Dermis blood vessel endothelial cell (primary cell): ENCODE results near the gene EFHC1. TPM values are rescaled to one million over a fixed set of nuclear protein-coding genes. Genes with fewer than 3 reads are reported as not detected.
"Not testable (repeated sequence)": the region's sequence is repeated elsewhere in the genome, so short reads cannot be mapped to it uniquely, and the experiment has no call there.

Experiments
- DNase-seq: peaks from one replicate; pipeline ENCODE4 v3.0.0; 2010
- total RNA-seq: library from RNA; depleted of rRNA; stranded (reverse); fragments of >200 nt; gene quantifications from 2 replicates; pipeline ENCODE4 v1.2.3, GENCODE V29; 2014

The EFHC1 gene
- total RNA-seq, 1 donor from 2014 or later = 9.9 TPM

- peak; percentile 84 for DNase-seq
These were observed 20.4 kb upstream of the EFHC1 start for GRCh38 chr6:52399511-52400312.

GRCh38 chr6:52400313-52401041 is 19.7 kb upstream of the EFHC1 start:
- no peak for DNase-seq

GRCh38 chr6:52403086-52403485 is 17.1 kb upstream of the EFHC1 start:
- DNase-seq = no peak

- DNase-seq = no peak
These were observed 16.5 kb upstream of the EFHC1 start for GRCh38 chr6:52403627-52404026.

GRCh38 chr6:52405243-52405642 is 14.9 kb upstream of the EFHC1 start:
- no peak for DNase-seq

GRCh38 chr6:52407467-52407866 is 12.7 kb upstream of the EFHC1 start:
- peak; percentile 85 for DNase-seq

GRCh38 chr6:52409499-52409898 is 10.6 kb upstream of the EFHC1 start:
- DNase-seq = no peak

- DNase-seq = no peak
These were observed 9.2 kb upstream of the EFHC1 start for GRCh38 chr6:52410979-52411378.

- DNase-seq = no peak
These were observed 8.2 kb upstream of the EFHC1 start for GRCh38 chr6:52411911-52412310.

- no peak for DNase-seq
These were observed 4.8 kb upstream of the EFHC1 start for GRCh38 chr6:52415333-52415732.

GRCh38 chr6:52415917-52416628 is 4.1 kb upstream of the EFHC1 start:
- DNase-seq = peak; percentile 77

GRCh38 chr6:52416629-52417151 is 3.5 kb upstream of the EFHC1 start:
- DNase-seq = peak; percentile 85

- DNase-seq = peak; percentile 95
These were observed 2.4 kb upstream of the EFHC1 start for GRCh38 chr6:52417675-52418111.

GRCh38 chr6:52418606-52419005 is 1.5 kb upstream of the EFHC1 start:
- DNase-seq = peak; percentile 17

GRCh38 chr6:52420668-52421358 is 671 bp downstream of the EFHC1 start:
- peak; percentile 50 for DNase-seq

- DNase-seq = no peak
These were observed 2.0 kb downstream of the EFHC1 start for GRCh38 chr6:52422156-52422555.

GRCh38 chr6:52423448-52423847 is 3.3 kb downstream of the EFHC1 start:
- no peak for DNase-seq

GRCh38 chr6:52423971-52424381 is 3.8 kb downstream of the EFHC1 start:
- DNase-seq = peak; percentile 87

GRCh38 chr6:52424513-52424912 is 4.4 kb downstream of the EFHC1 start:
- no peak for DNase-seq

GRCh38 chr6:52426667-52427066 is 6.5 kb downstream of the EFHC1 start:
- no peak for DNase-seq

GRCh38 chr6:52433294-52433693 is 13.2 kb downstream of the EFHC1 start:
- DNase-seq = not testable (repeated sequence)

GRCh38 chr6:52435345-52435744 is 15.2 kb downstream of the EFHC1 start:
- DNase-seq = no peak
